ENCODE results near the gene TTLL5.

TTLL5 gene

DNA sequence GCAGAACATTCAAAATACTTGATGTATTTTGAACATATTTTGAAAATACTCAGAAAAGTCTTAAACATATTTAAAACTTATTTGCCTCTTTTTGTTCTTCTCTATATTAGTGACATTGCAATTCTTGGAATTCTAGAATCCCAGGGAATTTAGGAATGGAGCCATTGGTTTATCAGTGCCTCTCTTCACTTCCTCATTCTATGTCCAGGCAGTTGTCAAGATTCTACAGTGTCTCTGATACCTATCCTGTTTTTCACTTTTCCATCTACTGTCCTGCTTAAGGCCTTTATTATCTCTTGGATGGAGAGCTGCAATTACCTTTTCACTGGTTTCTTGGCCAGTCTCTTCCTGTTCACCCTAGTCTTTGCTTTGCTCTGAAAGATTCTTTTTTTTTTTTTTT, 144.6 kb downstream of the TTLL5 start:
- no peak for DNase-seq

DNA sequence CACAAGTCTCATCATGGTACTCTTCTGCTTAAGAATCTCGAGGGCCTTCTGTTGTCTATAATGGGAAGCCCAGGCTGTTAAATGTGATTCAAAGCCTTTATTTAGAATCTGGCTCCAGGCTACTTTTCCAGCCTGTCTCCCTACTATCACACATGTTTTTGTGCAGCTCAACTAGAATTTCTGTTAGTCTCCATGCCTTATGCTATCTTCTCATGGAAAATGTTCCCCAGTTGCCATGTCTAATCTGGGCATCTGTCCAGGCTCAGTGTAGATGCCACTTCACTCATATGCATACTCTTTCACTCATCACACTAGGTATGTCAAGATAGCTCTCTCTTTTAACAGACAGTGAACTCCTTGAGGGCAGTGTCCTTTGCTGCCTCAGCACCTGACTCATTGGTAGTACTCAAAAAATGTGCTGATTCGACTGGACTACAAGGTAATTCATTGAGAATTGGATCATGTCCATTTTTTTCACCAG, 145.3 kb downstream of the TTLL5 start:
- DNase-seq: no peak

DNA sequence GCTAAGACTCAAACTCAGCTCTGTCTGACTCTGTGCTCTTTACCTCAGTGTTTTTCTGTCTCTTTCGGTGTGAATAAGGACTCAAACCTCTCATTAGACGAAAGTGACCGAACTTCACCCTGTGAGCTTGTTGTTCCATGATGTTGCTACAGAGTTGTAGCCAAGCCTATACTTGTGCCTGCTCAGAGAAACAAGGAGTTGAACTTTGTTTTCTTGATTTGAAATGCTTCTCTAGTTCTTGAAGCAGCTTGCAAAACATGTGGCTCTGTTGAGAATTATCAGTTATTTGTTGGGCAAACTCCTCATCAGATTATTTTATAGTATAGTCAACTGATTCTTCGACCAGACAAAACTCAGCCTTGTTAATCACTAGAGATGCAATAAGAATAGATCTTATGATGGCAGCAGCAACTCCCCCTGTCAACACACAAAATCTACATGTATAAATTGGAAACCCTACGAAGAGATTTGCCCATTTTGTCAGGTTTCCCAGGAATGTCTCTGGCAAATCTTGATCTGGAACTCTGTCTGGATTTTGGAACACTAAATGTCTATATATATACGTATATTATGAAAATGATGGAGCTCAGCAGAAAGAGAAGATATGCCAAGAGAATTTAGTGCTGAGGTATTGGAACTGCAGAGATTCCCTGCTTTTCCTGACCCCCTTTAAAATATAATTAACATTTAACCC, 146.8 kb downstream of the TTLL5 start:
- DNase-seq: no peak

DNA sequence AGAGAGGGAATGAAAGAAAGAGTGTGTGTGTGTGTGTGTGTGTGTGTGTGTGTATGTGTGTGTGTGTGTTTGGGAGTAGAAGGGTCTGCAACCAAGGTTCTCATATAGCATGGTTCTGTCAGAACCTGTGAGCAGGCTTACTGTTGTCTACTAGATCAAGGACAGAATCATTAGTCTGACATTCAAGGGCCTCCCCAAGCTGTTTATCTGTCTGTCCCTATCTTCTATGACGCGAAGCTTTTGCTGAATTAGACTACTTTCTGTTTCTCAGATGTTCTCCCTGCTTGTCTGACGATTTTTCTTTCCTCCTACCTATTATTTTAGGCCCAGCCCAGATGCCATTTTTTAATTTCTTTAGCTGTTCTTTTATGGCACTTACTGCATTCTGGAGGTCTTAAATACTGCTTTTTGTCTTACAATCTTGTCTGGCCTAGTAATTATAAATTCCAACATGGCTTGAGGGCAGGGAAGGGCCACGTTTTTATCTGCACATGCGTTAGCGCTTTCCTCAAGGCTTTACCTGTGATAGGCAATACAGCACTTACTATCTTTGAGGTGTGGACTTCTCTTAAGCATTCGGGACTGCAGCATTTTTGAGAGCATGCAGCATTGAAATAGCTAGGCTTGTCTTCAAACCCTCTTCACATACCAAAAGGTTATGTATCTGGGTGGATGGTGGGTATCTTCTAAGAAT, 150.2 kb downstream of the TTLL5 start:
- DNase-seq: peak; percentile 69

DNA sequence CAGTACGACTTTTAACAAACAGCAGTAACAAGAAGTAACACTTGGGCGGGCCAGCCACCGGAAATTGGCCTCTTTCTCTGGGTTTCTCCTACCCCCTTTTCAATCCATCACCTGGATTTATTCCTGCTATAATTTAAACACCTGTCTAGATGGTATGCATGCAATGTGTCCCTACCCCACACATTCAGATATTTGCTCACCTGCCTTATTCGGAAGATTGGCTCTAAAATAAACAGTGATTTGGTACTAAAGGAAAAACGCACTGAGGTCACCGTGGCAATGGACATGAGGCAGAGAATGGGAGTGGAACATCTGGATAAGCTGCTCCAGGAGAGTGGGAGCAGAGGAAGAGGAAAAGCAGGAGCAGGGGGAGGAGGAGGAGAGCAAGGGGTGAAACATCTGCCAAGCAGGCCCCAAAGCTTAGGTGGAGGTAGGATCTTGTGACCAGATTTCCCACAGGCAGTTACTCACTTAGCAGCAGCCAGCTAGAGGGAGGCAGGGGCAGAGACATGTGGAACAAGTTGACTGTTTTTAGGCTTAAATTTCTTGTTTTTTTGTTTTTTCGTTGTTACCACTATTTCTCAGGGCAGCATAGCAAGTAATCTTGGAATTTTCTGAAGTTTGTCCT, 150.9 kb downstream of the TTLL5 start:
- peak; percentile 92 for DNase-seq

DNA sequence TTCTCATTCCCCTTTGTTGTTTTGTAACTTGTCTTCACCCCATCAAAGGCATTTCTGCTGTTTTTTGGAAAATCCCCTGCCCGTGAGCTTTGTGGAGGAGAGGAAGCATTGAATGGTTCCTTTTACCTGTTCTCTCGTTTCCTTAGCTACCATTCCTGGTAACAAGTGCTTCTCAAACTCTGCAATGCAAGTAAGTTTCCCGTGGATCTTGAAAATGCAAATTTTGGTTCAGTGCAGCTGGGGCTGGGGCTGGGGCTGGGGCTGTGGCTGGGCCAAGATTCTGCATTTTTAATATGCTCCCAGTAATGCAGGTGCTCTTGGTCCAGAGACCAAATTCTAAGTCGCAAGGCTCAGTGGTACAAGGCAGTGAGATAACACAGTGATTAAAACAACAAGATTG, 151.6 kb downstream of the TTLL5 start:
- DNase-seq: peak; percentile 33

DNA sequence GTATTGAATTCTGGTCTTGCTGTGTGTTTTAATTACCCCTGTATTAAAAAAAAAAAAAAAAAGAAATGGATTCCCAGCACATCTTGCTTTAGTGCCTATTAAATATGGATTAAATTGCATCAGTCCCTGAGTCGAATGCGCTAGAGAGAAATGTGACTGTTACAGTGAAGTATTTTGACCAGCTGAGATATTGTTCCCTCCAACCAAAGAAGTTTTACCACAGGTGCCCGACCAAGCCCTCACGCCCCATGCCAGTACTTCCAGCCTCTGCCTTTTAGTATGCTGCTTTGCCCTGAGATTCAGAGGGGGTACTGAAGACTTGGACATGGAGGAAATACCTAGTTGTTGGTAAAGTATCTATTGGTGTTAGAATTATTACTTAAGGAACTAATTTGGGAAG, 159.7 kb downstream of the TTLL5 start:
- no peak for DNase-seq

DNA sequence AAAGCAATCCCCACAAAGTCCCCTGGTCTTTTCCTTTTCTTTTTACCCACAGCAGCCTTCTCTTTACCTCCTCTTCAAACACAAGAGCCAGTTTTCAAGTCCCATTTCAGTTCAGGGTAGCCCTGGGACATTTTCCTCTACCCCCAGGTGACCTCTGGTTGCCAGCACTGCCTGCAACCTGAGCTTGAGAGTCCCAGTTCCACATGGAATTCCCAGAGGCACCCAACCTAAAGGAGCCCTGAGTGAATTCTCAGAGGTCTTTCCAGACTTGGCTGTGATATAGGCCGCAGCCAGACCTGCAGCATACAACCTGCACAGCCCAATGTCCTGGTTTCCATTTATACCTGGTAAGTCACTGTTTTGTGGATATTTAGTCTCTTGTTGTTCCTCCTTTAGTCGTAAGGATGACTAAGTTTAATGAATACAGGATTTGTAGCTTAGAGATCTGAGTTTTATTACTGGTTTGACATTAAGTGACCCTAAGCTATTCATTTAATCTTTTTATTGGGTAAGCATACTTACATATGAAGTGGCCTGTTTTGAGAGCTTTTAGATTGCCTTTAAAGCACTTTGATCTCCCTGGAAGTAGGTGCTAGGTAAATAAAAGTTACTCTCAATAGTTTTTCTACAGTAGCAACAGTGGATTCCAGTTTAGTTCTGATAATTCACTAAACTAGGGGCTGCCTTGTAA, 160.9 kb downstream of the TTLL5 start:
- peak; percentile 71 for DNase-seq

DNA sequence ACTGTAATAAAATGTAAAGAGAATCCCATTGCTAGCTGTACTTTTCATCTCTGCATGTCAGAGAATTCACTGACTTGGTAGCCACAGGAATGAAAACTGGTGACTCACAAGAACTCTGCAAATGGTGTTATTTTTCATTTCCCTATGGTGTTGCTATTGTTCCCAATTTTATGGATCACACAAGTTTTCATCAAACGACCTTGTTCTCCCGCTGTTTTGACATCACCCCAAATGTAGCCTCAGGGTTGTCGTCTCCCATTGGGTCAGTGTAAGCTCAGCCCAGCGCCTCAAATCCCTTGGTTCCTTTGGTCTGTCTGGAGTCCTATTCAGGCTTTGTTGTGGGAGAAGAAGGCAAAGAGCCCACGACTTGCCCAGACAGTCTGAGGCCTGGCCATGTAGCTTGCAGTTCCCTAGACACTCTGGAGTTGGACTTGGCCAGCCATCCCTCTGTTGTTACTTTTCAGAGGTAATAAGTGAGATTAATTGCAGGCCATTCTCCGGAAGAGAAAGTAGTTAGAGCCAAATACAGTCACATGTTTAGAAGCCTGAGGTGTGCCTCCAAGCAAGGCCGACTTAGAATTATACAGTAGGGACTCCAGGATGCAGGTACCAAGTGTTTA, 161.6 kb downstream of the TTLL5 start:
- peak; percentile 20 for DNase-seq

DNA sequence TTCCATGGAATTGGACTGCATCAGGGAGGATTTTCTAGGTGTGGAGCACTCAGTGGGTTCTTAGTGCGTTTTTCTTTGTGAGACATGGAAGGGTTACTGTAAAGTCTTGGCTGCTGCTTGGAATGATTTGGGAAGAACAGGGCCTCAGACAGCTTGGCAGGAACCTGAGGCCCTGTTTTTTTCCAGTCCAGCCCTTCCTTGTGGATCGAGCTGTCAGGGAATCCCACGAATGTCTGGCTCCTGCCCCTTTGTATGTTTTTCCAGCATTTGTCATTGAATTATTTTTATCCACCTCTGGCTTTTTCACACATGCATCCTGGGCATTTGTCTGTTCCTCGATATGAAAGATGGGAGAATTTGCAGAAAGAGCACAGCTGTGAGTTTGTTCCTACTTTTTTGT, 162.3 kb downstream of the TTLL5 start:
- DNase-seq: no peak

DNA sequence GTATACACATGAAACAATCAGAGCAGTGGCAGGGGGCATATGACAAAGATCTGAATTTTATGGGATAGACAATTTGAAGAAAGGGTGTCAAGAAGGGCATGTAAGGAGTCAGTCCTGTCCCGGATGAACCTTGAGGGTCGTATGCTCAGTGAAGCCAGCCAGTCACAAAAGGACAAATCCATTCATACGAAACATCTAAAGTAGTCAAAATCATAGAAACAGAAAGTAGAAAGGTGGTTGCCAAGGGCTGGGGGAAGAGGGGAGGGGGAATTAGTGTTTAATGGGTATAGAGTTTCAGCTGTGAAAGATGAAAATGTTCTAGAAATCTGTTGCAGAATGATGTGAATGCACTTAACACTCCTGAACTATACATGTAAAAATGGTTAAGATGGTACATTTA, 163.3 kb downstream of the TTLL5 start:
- DNase-seq: peak; percentile 24

DNA sequence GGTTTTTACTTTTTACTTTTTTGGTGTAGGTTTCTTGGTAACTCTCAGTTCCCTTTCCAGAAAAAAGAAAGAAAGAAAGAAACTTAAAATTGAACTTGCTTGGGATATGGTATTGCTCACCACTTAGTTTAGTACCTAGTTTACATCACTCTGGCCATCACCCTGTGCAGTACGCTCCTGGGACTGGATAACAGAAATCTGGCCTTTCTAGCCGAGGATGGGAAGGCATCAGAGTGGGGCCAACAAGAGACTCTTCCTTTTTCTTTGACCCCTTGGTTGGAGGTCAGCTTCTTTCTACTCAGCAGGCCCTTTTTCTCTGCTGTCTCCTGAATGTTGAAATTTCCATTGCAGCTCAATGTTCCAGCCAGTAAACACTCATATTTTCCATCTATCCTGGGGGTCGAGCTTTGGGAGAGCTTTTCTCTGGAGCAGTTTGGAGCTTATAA, 164.1 kb downstream of the TTLL5 start:
- no peak for DNase-seq

DNA sequence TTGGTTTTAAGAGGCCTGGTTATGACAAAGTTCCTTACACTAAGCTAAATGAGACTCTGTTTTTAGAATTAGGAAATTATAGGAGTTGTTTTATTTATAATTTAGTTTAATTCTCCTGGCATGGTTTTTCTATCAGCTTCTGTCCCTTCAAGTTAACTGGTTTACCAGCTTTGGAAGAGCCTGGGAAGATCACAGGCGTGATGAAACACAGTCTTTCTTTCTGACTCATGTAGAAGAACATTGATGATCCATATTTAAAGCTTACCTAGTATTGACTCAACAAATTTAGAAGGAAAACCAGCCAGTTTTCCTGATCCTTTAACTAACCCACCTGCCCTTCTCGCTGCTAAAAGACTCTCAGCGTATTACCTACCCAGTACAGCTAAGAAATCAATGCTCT, 165.6 kb downstream of the TTLL5 start:
- peak; percentile 30 for DNase-seq

DNA sequence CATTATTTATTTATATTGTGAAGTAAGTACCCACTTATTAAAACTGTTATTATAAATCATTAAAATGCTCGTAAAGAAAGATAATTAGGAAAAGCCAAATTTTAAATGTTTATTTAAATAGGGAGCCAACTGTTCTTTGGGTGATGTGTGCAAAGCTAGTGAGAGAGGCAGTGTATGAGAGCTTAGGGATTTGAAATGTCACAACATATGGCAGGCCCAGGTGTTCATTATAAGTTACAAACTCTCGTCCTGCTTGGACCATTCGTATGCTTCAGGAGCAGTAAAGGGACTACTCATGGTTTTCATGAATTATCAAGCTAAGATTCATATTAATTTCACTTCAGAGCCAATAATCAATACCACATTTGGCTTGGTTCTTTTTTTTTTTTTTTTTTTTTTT, 166.3 kb downstream of the TTLL5 start:
- DNase-seq: no peak

DNA sequence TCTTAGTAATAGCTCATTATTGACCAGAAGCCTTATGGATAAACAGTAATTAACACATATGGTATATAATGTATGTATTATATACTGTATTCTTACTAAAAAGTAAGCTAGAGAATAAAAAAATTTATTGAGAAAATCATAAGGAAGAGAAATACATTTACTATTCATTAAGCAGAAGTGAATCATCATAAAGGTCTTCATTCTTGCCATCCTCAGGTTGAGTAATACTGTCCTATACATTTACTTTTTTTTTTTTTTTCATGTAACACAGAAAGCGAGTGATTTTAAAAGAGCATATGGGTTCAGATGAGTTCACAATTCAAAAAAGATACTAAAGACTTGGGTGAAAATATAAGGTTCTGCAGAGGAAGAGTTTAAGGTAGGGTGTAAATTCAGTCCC, 168.3 kb downstream of the TTLL5 start:
- no peak for DNase-seq

DNA sequence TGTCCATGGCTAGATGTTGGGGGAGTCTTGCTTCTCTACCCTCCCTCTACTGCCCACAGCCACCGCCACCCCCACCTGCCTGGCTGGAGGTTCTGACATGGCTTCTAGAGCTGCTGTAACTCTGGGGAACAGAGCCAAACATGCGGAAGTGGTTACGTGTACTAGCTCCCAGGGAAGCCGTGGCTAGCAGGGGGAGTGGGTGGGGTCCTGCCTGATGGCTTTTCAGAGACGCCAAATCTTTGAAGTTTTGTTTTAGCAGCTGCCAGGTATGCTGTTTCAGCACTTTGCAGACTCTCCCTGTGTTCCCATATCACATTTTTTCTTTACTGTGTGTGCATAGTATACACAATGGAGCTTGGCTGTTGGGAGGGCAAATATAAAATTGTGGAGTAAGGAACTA, 170.4 kb downstream of the TTLL5 start:
- DNase-seq: peak; percentile 92

DNA sequence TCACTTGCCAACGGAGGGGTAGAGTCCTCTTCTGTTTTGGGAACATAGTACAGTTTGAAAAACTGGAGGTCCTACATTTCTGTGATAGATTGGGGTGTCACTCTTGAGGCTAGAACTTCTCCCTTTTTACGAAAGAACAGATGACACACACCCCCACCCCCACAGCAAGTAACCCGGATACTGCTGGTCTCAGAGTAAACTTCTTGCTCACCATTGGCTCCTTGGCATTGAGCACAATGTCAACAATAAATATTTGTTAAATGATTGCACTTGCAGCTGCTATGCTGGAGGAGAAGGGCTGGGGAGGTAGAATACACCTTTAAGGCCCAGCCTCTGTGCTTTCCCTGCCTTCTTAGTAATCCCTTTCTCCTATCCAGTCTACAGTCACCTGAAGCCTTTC, 170.9 kb downstream of the TTLL5 start:
- peak; percentile 93 for DNase-seq

DNA sequence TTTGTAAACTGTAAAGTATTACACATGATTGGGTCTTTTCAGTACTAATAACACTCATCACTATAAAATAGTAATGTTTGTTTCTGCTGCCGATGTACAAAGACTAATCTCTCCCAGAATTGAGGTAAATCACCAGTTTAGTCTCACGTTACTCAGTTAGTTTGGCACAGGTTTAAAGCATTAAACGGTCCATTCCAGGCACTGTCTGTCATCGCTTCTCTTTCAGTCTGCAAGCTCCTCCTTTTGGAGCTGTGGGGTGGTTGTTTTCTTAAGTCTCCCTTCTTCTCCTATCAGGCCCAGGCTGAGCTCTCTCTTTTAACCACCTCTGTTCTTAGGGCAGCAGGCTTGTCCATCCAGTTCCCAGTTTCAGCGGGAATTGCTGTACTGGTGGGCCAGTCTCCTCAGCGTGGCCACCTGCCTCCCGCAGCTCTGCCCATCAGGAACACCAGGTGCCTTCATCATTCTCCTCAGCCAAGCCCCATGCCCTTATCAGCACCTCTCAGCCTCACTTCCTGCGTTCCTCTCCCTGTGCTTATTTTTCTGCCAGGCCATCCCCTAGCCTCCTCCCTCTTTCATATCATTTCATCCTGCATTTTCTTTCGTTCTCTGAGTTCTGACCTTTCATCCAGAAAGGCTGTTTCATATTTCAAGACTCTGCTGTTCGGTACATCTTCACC, 171.7 kb downstream of the TTLL5 start:
- DNase-seq: peak; percentile 76

DNA sequence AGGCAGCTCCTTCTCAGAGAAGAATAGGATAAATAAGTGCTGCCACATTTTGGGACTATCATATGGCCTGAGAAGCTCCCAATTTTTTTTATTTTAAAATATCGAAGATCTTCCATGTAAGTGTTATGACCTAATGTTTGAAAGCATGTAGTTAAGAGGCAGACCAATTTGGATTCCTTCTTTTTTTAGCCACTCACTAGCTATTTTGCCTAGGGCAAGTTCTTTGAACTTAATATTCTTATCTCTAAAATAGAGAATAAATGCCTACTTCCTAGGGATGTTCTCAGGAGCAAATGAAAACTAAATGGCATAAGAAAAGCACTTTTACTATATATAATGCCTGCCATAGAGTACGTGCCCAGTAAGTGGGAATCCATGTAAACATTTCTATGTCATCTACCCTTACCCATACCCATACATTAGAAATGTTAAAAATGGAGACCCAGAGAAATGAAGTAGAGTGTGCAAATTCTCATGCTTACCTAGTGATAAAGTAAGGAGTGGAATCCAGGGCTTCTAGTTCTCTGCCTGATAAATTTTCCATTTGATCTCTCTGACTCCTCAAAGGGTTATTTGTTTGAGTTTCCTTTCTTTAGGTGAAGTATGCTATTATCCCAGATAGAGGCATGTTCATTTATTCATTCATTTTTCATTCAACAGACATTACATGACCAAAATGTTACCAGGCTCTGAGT, 172.4 kb downstream of the TTLL5 start:
- DNase-seq: no peak

DNA sequence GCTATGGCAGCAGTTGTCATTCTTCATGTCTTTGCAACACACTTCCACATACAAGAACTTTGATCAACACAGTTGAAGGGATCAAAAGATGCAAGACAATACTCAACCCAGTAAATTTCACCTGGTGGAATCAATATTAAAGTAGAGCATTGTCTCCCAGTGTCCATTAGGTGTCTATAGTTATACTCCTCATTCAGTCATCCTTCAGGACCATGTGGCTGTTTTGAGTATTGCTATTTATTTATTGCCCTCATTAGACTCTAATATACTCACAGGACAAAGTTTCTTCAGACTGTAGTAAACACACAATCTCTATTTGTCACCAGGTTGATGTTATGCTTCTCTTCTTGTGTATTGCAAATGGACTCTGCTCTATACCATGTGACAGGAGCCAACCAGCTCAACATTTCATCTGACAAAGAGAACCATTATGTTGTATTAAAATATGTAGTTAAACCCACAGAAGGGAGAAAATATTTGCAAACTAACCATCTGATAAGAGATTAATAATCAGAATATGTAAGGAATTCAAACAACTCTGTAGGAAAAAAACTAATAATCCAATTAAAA, 174.2 kb downstream of the TTLL5 start:
- DNase-seq: no peak

DNA sequence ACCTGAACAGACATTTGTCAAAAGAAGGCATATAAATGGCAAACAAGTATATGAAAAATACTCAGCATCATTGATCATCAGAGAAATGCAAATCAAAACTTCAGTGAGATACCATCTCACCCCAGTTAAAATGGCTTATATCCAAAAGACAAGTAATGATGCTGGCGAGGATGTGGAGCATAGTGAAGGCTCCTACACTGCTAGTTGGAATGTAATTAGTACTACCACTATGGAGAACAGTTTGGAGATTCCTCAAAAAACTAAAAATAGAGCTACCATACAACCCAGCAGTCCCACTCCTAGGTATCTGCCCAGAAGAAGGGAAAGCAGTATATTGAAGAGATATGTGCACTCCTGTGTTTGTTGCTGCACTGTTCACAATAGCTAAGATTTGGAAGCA, 174.7 kb downstream of the TTLL5 start:
- no peak for DNase-seq

Data from DMS53 (cell line).